ENCODE data around the gene KIAA1671.

Gene KIAA1671

GRCh38 chr22:25014896-25015755, 62.6 kb downstream of the KIAA1671 start:
- no peak for DNase-seq (ENCODE audit: low read depth)

DNA sequence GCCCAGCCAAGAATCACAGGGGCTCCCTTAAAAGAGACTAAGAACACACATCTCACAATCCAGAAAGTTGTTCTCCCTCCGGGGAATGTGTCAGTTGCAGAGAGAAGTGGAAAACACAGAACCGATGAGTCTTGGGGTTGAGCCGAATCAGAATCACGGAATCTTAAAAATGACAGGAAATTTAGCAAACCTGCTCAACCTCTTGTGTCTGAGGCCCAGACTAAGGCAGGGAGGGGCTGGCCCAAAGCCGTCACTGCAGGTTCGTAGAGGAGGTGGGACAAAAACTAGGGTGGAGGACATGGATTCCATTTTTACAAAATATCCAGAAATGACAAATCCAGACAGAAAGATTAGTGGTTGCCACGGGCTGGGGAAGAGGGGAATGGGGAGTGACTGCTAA, 63.8 kb downstream of the KIAA1671 start:
- no peak for DNase-seq (ENCODE audit: low read depth)

DNA sequence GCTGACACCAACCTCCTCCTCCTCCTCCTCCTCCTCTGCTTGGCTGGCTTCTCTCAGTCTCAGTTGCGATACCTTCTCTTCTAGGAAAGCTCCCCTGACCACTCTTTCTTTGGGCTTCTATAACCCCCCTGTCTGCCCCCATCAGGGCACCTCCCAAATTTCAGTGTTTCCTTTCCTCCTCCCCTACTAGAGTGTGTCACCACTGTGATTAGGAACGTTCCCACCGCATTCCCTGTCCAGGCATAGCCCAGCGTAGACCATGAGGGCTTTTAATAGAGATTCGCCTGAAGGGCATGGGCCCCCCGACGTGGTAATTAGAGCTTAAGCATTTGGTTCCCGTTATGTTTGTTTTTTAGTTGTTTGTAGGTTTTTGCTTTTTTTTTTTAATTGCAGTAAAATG, 65.5 kb downstream of the KIAA1671 start:
- DNase-seq (ENCODE audit: low read depth) = no peak

- no peak for DNase-seq (ENCODE audit: low read depth)
Measured at GRCh38 chr22:25019427-25020184, 67.1 kb downstream of the KIAA1671 start.

DNA sequence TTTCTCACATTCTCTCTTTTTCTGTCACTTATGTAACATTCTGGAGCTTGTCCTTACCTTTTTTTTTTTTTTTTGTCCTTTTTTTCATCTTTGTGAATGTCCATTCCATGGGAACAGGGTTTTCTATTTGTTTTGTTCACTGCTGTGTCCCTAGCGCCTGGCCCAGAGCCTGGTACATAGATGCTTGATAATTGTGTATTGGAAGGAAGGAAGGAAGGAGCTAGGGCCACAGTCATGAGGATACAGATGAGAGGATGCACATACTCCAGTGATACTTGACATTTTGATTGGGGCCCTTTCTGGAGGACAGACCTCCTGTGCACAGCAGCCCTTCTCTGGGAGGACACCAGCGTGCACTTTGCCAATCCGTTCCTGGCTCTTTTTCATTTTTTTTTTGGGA, 68.9 kb downstream of the KIAA1671 start:
- no peak for DNase-seq (ENCODE audit: low read depth)

GRCh38 chr22:25021976-25022711, 69.6 kb downstream of the KIAA1671 start:
- no peak for DNase-seq (ENCODE audit: low read depth)

DNA sequence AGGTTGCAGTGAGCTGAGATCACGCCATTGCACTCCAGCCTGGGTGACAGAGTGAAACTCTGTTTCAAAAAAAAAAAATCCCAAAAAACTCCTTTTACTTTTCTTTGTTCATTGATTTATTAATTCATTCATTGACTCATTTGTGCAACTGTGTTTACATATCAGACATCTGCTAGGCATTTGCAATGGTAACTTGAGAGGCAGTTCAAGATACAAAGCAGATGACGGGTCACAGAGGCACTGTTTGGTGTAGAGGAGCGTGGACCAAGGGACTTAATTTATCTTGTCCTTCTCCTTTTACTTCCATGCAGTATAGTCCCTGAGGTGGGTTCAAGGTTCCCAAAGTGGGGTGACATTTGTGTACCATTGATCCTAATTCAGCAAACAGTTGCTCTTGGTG, 71.4 kb downstream of the KIAA1671 start:
- peak; percentile 60 for DNase-seq (ENCODE audit: low read depth)

GRCh38 chr22:25024895-25025294, 72.4 kb downstream of the KIAA1671 start:
- no peak for DNase-seq (ENCODE audit: low read depth)

DNA sequence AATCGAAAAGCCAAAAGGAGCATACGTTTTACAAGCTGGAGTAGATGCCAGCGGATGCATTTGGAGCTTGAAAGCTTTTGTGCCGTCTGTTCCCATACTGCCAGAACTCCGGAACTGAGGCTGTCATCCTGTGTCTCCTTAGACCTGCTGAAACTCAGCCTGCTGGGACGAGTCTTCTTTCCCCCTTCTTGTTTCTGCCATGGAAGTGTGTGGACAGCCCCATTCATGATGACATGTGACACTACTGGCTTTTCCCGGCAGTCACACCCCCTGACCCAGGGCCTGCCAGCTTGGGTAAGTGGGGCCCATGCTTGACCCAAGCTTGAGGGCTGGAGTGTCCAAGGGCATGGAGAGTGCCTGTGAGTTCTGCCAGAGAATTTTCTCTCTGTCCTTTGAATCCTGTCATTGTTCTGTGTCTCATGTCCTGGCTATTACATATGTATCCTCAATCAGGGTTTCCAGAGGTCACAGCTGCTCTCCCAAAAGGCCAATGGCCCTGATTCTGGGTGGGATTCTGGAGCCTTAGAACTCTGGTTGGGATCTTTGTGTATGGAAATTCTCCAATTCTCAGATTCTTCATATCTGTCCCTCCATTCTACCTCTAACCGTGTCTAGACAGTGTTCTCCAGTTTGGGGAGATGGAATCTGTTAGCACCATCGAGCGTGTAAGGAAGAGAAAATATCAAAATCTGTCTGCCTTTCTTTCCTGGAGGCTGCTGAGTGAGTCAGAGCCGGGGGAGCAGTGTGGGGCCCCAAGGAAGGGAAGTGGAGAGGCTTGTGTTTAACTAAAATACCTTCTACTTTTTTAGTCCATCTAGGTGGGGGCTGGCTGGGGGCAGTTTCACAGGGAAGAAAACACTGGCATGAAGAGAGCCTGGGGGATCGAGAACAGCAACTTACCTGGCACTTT, 73.2 kb downstream of the KIAA1671 start:
- DNase-seq (ENCODE audit: low read depth) = peak; percentile 19

- DNase-seq (ENCODE audit: low read depth) = no peak
Measured at GRCh38 chr22:25027043-25027906, 74.8 kb downstream of the KIAA1671 start.

DNA sequence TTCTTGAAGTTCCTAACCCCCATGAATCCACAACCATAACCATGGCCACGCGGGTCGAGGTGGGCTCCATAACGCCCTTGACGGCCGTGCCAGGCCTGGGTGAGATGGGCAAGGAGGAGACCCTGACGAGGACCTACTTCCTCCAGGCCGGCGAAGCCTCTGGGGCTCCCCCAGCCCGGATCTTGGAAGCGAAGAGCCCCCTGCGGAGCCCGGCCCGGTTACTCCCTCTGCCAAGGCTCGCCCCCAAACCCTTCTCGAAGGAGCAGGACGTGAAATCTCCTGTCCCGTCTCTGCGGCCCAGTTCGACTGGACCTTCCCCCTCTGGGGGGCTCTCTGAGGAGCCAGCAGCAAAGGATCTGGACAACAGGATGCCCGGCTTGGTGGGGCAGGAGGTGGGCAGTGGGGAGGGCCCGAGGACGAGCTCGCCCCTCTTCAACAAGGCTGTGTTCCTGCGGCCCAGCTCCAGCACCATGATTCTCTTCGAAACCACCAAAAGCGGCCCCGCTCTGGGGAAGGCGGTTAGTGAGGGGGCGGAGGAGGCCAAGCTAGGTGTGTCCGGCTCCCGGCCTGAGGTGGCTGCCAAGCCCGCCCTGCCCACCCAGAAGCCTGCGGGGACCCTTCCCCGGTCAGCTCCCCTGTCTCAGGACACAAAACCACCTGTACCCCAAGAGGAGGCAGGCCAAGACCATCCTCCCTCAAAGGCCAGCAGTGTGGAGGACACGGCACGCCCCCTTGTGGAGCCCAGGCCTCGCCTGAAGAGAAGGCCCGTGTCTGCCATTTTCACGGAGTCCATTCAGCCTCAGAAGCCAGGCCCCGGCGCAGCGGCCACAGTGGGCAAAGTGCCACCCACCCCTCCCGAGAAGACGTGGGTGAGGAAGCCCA, 75.7 kb downstream of the KIAA1671 start:
- DNase-seq (ENCODE audit: low read depth) = no peak

- no peak for DNase-seq (ENCODE audit: low read depth)
Measured at GRCh38 chr22:25028841-25029141, 76.3 kb downstream of the KIAA1671 start.

DNA sequence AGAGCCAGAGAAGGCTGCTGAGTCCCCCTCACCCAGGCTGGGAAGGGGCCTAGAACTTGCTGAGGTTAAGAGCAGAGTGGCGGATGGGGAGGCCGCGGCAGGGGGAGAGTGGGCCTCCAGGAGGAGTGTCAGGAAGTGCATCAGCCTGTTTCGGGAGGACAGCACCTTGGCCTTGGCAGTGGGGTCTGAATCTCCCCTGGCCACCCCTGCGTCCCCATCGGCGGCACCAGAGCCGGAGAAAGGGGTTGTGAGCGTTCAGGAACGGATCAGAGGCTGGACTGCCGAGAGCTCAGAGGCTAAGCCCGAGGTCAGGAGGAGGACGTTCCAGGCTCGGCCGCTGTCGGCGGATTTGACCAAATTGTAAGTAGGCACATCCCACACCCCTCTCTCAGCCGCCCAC, 76.7 kb downstream of the KIAA1671 start:
- DNase-seq (ENCODE audit: low read depth) = no peak

DNA sequence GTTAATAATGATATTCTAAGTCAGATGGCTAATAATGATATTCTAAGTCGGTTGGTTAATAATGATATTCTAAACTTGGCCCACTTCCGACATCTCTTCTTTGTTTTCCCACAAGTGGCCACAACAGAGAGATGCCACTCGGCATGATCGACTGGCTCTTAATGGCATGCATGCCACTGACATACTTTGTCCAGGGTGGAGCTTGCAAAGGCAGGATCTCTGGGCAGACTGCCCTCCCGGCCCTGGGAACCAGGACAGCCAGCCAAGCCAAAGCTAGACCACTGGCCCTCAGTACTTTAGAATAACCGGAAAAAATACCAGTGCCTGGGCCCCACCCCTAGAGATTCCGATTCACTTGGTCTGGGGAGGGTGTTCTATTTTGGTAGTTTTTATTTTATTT, 78.1 kb downstream of the KIAA1671 start:
- DNase-seq (ENCODE audit: low read depth) = peak; percentile 61

- DNase-seq (ENCODE audit: low read depth) = no peak
Measured at GRCh38 chr22:25032066-25032465, 79.5 kb downstream of the KIAA1671 start.

DNA sequence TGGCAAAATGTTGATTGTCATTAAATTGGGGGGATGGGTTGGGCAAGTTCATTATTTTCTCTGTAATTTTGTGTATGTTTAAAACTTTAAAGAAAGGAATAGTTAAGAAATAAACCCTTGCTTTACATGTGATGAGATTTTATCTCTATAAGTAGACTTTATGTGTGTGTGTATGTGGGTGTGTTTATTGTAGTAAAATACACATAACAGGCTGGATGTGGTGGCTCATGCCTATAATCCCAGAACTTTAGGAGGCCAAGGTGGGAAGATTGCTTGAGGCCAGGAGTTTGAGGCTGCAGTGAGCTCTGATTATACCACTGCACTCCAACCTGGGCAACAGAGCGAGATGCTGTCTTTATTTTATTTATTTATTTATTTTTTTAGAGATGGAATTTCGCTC, 83.2 kb downstream of the KIAA1671 start:
- DNase-seq (ENCODE audit: low read depth) = no peak

GRCh38 chr22:25038239-25038638, 85.7 kb downstream of the KIAA1671 start:
- DNase-seq (ENCODE audit: low read depth) = no peak

DNA sequence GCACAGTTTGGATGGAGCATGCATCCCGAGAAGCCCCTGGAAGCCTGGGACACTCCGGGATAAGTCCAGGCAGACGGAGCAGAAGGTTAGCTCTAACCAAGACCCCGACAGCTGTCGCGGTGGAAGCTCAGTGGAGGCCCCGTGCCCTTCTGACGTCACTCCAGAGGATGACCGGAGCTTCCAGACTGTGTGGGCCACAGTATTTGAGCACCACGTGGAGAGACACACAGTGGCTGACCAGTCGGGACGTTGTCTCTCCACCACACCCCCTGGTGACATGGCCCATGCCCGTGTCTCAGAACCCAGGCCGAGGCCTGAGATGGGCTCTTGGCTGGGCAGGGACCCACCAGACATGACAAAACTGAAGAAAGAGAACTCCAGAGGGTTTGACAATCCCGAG, 86.3 kb downstream of the KIAA1671 start:
- DNase-seq (ENCODE audit: low read depth) = no peak

GRCh38 chr22:25039255-25039654, 86.7 kb downstream of the KIAA1671 start:
- no peak for DNase-seq (ENCODE audit: low read depth)

GRCh38 chr22:25039754-25040153, 87.2 kb downstream of the KIAA1671 start:
- DNase-seq (ENCODE audit: low read depth) = no peak
